Fibroblast of skin of right biceps (primary cell): ENCODE data around the gene CAMTA1.
A peak's percentile ranks its signal among the peaks of the same experiment; 100 is the strongest.

Experiments
- DNase-seq: peaks from one replicate; pipeline ENCODE4 v3.0.0-alpha.2; 2013

CAMTA1 gene

GRCh38 chr1:6961905-6962477, 176.7 kb downstream of the CAMTA1 start:
- DNase-seq = no peak

- DNase-seq = peak; percentile 30
Measured at GRCh38 chr1:6962478-6962995, 177.3 kb downstream of the CAMTA1 start.

- DNase-seq = peak; percentile 41
Measured at GRCh38 chr1:6962996-6963911, 178.0 kb downstream of the CAMTA1 start.

- no peak for DNase-seq
Measured at GRCh38 chr1:6963912-6964307, 178.7 kb downstream of the CAMTA1 start.

- no peak for DNase-seq
Measured at GRCh38 chr1:6965083-6965934, 180.1 kb downstream of the CAMTA1 start.

GRCh38 chr1:6965935-6966241, 180.6 kb downstream of the CAMTA1 start:
- no peak for DNase-seq

GRCh38 chr1:6966326-6966725, 181.1 kb downstream of the CAMTA1 start:
- DNase-seq = no peak

- DNase-seq = peak; percentile 52
Measured at GRCh38 chr1:6967431-6968111, 182.3 kb downstream of the CAMTA1 start.

GRCh38 chr1:6969106-6969505, 183.9 kb downstream of the CAMTA1 start:
- peak; percentile 55 for DNase-seq

- no peak for DNase-seq
Measured at GRCh38 chr1:6969762-6970161, 184.5 kb downstream of the CAMTA1 start.

- no peak for DNase-seq
Measured at GRCh38 chr1:6970221-6970620, 185.0 kb downstream of the CAMTA1 start.

- DNase-seq = peak; percentile 47
Measured at GRCh38 chr1:6971048-6971447, 185.8 kb downstream of the CAMTA1 start.

GRCh38 chr1:6971699-6972098, 186.4 kb downstream of the CAMTA1 start:
- no peak for DNase-seq

GRCh38 chr1:6972399-6972798, 187.1 kb downstream of the CAMTA1 start:
- DNase-seq = no peak

- DNase-seq = no peak
Measured at GRCh38 chr1:6975331-6976043, 190.2 kb downstream of the CAMTA1 start.

- DNase-seq = no peak
Measured at GRCh38 chr1:6976044-6976375, 190.8 kb downstream of the CAMTA1 start.

GRCh38 chr1:6979003-6979613, 193.9 kb downstream of the CAMTA1 start:
- no peak for DNase-seq

- no peak for DNase-seq
Measured at GRCh38 chr1:6981595-6981994, 196.3 kb downstream of the CAMTA1 start.

GRCh38 chr1:6982443-6982842, 197.2 kb downstream of the CAMTA1 start:
- no peak for DNase-seq

- DNase-seq = no peak
Measured at GRCh38 chr1:6982860-6983259, 197.6 kb downstream of the CAMTA1 start.

- no peak for DNase-seq
Measured at GRCh38 chr1:6984536-6984935, 199.3 kb downstream of the CAMTA1 start.

GRCh38 chr1:6984986-6985385, 199.7 kb downstream of the CAMTA1 start:
- DNase-seq = no peak
